IPS-20b (cell line): ENCODE measurements around the gene OR1K1.

ENCODE experiments used
- H3K27ac ChIP-seq: one replicate; pipeline ENCODE4 v1.5.1; 2013; ENCODE audit warnings: low read length
- H3K27me3 ChIP-seq: 2 replicates; pipeline ENCODE4 v1.6.1; 2013; ENCODE audit warnings: mild to moderate bottlenecking, low read length, inconsistent platforms; ENCODE audit not compliant: insufficient read depth
- H3K36me3 ChIP-seq: 2 replicates; pipeline ENCODE4 v1.6.1; 2013; ENCODE audit warnings: low read depth, mild to moderate bottlenecking, inconsistent platforms, low read length, moderate library complexity; ENCODE audit not compliant: insufficient read depth
- H3K4me1 ChIP-seq: 2 replicates; pipeline ENCODE4 v1.6.1; 2013; ENCODE audit warnings: mild to moderate bottlenecking, control low read depth, inconsistent platforms, low read length, moderate library complexity; ENCODE audit not compliant: insufficient read depth
- H3K4me3 ChIP-seq: 2 replicates; pipeline ENCODE4 v1.5.1; 2013; ENCODE audit warnings: mild to moderate bottlenecking, low read length, inconsistent platforms
- H3K9ac ChIP-seq: 2 replicates; pipeline ENCODE4 v1.6.1; 2013; ENCODE audit warnings: low read depth, mild to moderate bottlenecking, inconsistent platforms, low read length, moderate library complexity
- H3K9me3 ChIP-seq: 2 replicates; pipeline ENCODE4 v1.6.1; 2013; ENCODE audit warnings: mild to moderate bottlenecking, low read depth, low read length, inconsistent platforms; ENCODE audit not compliant: insufficient read depth

OR1K1 gene, protein sequence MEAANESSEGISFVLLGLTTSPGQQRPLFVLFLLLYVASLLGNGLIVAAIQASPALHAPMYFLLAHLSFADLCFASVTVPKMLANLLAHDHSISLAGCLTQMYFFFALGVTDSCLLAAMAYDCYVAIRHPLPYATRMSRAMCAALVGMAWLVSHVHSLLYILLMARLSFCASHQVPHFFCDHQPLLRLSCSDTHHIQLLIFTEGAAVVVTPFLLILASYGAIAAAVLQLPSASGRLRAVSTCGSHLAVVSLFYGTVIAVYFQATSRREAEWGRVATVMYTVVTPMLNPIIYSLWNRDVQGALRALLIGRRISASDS

DNA sequence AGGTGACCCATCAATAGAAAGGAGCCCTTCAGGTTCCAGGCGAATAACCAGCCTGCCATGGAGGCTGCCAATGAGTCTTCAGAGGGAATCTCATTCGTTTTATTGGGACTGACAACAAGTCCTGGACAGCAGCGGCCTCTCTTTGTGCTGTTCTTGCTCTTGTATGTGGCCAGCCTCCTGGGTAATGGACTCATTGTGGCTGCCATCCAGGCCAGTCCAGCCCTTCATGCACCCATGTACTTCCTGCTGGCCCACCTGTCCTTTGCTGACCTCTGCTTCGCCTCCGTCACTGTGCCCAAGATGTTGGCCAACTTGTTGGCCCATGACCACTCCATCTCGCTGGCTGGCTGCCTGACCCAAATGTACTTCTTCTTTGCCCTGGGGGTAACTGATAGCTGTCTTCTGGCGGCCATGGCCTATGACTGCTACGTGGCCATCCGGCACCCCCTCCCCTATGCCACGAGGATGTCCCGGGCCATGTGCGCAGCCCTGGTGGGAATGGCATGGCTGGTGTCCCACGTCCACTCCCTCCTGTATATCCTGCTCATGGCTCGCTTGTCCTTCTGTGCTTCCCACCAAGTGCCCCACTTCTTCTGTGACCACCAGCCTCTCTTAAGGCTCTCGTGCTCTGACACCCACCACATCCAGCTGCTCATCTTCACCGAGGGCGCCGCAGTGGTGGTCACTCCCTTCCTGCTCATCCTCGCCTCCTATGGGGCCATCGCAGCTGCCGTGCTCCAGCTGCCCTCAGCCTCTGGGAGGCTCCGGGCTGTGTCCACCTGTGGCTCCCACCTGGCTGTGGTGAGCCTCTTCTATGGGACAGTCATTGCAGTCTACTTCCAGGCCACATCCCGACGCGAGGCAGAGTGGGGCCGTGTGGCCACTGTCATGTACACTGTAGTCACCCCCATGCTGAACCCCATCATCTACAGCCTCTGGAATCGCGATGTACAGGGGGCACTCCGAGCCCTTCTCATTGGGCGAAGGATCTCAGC lies at the start of gene OR1K1:
Gene OR1K1, plus strand, starts transcription at position 58 of the 995 bp plus-strand sequence. Its CDS starts 0 bp downstream, at position 58.
- Histone ChIP-seq H3K27ac (no peak within 1 kb of the TSS), H3K4me1 (no peaks in the 10 kb centered on the region), H3K9ac (no peak within 1 kb of the TSS), H3K27me3 (no peaks in the 10 kb centered on the region), H3K9me3 (peaks cover 21% of the 10 kb centered on the region), H3K4me3 (no peak within 1 kb of the TSS), H3K36me3 (no peaks in the 10 kb centered on the region)

DNA sequence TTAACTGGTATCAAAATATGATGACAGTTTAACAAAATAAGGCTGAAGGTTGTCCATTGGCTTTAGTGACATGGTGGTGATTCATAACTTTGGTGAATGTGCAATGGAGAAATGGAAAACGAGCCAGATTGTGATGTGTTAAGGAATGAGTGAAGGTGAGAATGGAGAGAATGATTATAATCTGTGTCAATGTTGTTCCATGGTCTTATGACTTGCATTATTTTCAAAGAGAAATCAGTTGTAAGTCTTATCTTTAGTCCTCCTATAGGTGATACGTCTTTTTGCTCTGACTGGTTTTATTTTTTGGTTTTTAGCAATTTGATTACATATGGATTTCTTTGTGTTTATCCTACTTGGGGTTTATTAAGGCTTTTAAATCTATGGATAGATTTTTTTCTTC lies 45.1 kb upstream of the OR1K1 start:
- Histone ChIP-seq H3K27ac (no peak overlapping the region), H3K9ac (no peak overlapping the region), H3K36me3 (no peaks in the 10 kb centered on the region), H3K27me3 (no peaks in the 10 kb centered on the region), H3K4me1 (no peaks in the 10 kb centered on the region), H3K9me3 (peaks cover 72% of the 10 kb centered on the region), H3K4me3 (no peak overlapping the region)

DNA sequence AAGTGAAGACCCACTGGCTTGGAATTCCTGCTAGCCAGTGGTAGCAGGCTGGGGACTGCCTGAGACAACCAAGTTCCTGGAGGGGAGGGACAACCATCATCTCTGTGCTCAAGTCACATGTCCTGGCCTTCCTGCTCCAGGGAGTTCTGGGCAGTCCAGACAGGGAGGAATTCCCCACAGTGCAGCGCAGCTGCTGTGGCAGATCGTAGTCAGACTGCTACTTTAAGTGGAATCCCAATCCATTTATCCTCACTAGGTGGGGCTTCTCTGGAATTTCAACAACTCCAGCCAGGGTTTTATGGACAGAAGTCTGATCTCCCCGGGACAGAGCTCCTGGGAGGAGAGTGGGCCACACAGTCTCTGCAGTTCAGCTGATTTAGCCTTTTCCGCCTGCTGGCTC lies 32.1 kb upstream of the OR1K1 start:
- H3K27ac ChIP-seq: no peak overlapping the region
- H3K4me3 ChIP-seq: no peak overlapping the region

DNA sequence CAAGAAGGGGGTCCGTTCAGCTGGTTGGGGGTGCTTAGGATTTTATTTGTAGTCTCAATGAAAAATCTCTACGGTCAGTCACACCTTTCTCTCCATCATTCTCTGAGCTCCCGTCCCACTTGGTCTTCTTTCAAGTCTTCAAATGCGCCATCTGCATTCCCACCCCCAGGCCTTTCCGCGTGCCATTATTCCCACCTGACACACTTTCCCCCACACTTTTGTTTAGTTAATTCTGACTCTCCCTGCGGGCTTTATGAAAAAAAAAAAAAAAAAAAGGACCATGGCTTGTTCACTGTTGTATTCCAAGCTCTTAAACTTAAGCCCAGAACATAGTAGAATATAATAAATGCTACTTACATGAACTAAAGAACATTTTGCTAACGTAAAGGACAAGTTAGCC lies 22.9 kb upstream of the OR1K1 start:
- Histone ChIP-seq H3K27me3 (no peaks in the 10 kb centered on the region), H3K9ac (no peak overlapping the region), H3K4me1 (no peaks in the 10 kb centered on the region), H3K9me3 (peaks cover 50% of the 10 kb centered on the region; the same call in 1 of the 2 replicates), H3K4me3 (no peak overlapping the region), H3K27ac (no peak overlapping the region), H3K36me3 (no peaks in the 10 kb centered on the region)

More for the DNA sequence above, 32.1 kb upstream of the OR1K1 start:
- H3K9ac ChIP-seq: no peak overlapping the region
- H3K27me3 ChIP-seq: no peaks in the 10 kb centered on the region
- H3K36me3 ChIP-seq: no peaks in the 10 kb centered on the region
- no peaks in the 10 kb centered on the region for H3K4me1 ChIP-seq
- H3K9me3 ChIP-seq: peaks cover 30% of the 10 kb centered on the region

DNA sequence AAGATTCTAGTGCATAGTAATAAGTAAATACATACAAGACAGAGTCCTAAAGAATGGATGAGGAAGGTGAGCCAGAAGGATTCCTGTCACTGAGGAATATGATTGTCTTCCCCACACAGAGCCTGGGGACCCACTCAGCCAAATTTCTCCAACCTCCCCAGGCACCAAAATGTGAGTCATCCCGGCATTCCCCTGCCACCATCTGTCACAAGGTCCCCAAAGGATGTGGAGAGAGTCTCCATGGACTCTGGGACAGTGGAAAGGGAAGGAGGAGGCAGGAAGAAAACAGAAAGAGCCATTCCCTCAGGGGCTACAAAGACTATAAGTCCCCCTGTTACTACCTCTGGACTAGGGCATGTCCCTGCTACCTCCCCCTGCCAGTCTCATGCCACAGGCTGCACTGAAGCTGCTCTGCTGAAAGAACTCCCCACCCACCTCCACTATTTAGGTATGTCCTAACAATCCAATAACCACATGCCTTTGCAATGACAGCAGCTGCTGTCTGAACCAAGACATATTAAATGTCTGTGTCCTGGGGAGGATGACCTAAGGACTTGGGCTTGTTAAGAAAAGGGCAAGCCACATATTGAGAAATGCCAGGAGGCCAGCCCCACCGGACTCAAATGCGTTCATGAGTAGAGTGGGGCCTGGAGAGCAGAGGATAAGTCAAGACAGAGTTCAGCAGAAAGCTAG lies 21.8 kb upstream of the OR1K1 start:
- H3K4me1 ChIP-seq: no peaks in the 10 kb centered on the region
- H3K36me3 ChIP-seq: no peaks in the 10 kb centered on the region
- no peak overlapping the region for H3K9ac ChIP-seq
- H3K27me3 ChIP-seq: no peaks in the 10 kb centered on the region
- H3K4me3 ChIP-seq: no peak overlapping the region
- no peak overlapping the region for H3K27ac ChIP-seq
- peaks cover 44% of the 10 kb centered on the region; the same call in 1 of the 2 replicates for H3K9me3 ChIP-seq

DNA sequence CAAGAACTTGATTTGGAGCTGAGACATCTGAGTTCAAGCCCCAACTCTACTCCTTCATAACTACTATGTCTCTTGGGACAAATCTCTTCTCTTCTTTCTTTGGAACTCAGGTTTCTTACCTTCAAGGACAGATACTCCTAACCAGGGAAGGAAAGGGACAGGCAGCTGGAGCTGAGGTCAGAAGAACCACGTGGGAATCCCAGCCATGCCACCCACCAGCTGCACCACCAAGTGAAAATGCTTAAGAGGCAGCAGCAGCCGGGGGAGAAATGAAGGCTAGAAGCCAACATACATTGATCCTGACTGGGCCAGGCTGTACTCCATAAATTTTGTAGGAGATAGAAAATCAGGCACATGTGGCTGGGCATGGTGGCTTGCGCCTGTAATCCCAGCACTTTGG lies 20.7 kb upstream of the OR1K1 start:
- H3K27ac ChIP-seq: no peak overlapping the region
- H3K27me3 ChIP-seq: no peaks in the 10 kb centered on the region
- H3K4me3 ChIP-seq: no peak overlapping the region
- peaks cover 40% of the 10 kb centered on the region; the same call in 1 of the 2 replicates for H3K9me3 ChIP-seq
- no peak overlapping the region for H3K9ac ChIP-seq
- H3K4me1 ChIP-seq: no peaks in the 10 kb centered on the region
- H3K36me3 ChIP-seq: no peaks in the 10 kb centered on the region

DNA sequence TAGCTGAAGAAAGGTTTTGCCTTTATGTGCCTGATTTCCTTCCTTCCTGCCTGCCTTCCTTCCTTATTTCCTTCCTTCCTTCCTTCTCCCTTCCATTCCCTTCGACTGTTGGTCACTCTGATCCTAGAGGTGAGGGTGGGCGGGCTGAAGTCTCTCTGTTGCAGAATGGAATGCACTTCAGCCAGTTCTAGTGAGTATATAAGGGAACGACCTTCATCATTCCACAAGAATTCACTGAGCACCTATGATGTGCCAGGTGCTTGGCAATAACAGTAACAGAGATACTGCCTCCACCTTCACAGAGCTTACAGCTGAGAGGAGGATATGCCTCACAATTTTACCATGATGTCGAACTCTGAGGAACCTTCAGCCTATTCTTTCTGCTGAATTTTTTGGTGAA lies 19.9 kb upstream of the OR1K1 start:
- Histone ChIP-seq H3K27ac (no peak overlapping the region), H3K9ac (no peak overlapping the region), H3K27me3 (no peaks in the 10 kb centered on the region), H3K4me3 (no peak overlapping the region), H3K36me3 (no peaks in the 10 kb centered on the region), H3K4me1 (no peaks in the 10 kb centered on the region; the same call in 1 of the 2 replicates), H3K9me3 (peaks cover 41% of the 10 kb centered on the region; the same call in 1 of the 2 replicates)

DNA sequence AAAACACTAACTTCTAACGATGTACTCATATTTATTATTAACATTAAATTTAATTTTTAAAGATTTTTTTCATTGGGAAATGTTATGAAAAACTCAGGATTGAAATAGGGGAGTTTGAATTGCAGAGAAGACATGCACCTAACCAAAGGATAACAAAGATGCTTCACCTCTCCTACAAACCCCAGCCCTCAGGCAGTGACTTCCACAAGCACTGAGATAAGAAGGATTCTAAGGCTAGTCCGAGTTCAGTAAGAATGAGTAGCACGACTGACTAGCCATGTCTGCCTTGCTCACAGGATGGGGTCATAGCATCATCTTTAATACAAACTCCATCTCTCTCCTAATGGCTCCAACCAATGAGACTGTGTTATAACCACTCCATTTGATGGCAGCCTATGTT lies 18.3 kb upstream of the OR1K1 start:
- H3K4me3 ChIP-seq: no peak overlapping the region
- peaks cover 45% of the 10 kb centered on the region; the same call in 1 of the 2 replicates for H3K9me3 ChIP-seq
- no peak overlapping the region for H3K9ac ChIP-seq

DNA sequence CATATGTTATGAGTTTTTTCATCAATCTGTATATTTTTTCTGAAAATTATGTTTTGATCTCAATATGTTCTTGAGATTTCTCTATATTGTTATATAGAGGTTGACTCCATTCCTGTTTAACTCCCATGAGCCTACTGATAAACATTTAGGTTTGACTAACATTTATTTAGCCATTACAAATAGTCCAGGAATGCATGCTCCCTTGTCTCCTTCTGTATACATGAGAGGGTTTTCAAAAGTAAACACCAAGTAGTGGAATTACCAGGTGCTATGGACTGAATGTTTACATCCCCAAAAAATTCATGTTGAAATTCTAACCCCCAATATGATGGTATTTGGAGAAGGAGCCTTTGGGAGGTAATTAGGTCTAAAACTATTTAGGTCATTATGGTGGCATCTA lies 14.7 kb upstream of the OR1K1 start:
- Histone ChIP-seq H3K9ac (no peak overlapping the region), H3K27me3 (no peaks in the 10 kb centered on the region), H3K4me3 (no peak overlapping the region), H3K36me3 (no peaks in the 10 kb centered on the region), H3K9me3 (peaks cover 14% of the 10 kb centered on the region; the same call in 1 of the 2 replicates), H3K4me1 (no peaks in the 10 kb centered on the region; the same call in 1 of the 2 replicates), H3K27ac (no peak overlapping the region)

More for the DNA sequence above, 18.3 kb upstream of the OR1K1 start:
- Histone ChIP-seq H3K4me1 (no peaks in the 10 kb centered on the region; the same call in 1 of the 2 replicates), H3K27me3 (no peaks in the 10 kb centered on the region), H3K27ac (no peak overlapping the region), H3K36me3 (no peaks in the 10 kb centered on the region)

DNA sequence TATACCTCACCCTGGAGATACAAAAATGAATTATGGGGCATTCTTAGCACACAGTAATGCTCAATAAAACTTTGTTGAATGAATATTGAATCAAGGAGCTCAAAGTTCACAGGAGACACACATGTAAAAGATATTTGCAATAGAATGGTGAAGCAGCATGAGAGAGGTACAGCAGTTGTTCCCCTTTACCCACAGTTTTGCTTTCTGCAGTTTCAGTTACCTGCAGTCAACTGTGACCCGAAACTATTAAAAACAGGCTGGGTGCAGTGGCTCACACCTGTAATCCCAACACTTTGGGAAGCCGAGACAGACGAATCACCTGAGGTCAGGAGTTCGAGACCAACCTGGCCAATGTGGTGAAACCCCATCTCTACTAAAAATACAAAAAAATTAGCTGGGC lies 13.6 kb upstream of the OR1K1 start:
- H3K4me1 ChIP-seq: no peaks in the 10 kb centered on the region; the same call in 1 of the 2 replicates
- H3K36me3 ChIP-seq: no peaks in the 10 kb centered on the region
- no peak overlapping the region for H3K27ac ChIP-seq
- H3K4me3 ChIP-seq: no peak overlapping the region
- H3K9me3 ChIP-seq: peaks cover 14% of the 10 kb centered on the region; the same call in 1 of the 2 replicates
- H3K9ac ChIP-seq: no peak overlapping the region
- no peaks in the 10 kb centered on the region for H3K27me3 ChIP-seq

DNA sequence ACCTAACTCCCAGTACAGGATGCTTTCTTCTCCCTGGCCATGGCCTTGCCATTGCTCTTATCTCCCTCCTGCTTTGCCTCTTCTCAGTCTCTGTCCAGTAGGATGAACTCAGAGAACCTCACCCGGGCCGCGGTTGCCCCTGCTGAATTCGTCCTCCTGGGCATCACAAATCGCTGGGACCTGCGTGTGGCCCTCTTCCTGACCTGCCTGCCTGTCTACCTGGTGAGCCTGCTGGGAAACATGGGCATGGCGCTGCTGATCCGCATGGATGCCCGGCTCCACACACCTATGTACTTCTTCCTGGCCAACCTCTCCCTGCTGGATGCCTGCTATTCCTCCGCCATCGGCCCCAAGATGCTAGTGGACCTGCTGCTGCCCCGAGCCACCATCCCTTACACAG lies 11.1 kb upstream of the OR1K1 start, which contains the start of gene OR5C1:
Gene OR5C1, plus strand, starts transcription at position 103 of the 400 bp plus-strand sequence. Its CDS starts 0 bp downstream, at position 103.
- Histone ChIP-seq H3K27ac (no peak within 1 kb of the TSS), H3K4me1 (no peaks in the 10 kb centered on the region; the same call in 1 of the 2 replicates), H3K4me3 (no peak within 1 kb of the TSS), H3K9me3 (peaks cover 23% of the 10 kb centered on the region; the same call in 1 of the 2 replicates), H3K36me3 (no peaks in the 10 kb centered on the region), H3K9ac (no peak within 1 kb of the TSS), H3K27me3 (no peaks in the 10 kb centered on the region)
